ENCODE data around the gene RBM39.
"Not testable (repeated sequence)": the region's sequence is repeated elsewhere in the genome, so short reads cannot be mapped to it uniquely, and the experiment has no call there.

The RBM39 gene

GRCh38 chr20:35731862-35732643 lies 10.0 kb downstream of the RBM39 start:
- Histone ChIP-seq H3K4me3 (ENCODE audit: low read length) (no peak overlapping the region), H3K4me1 (ENCODE audit: control insufficient read depth, low read depth, low read length) (no peaks in the 10 kb centered on the region), H3K27me3 (ENCODE audit: control insufficient read depth, insufficient read depth, low read length) (no peaks in the 10 kb centered on the region), H3K36me3 (ENCODE audit: control insufficient read depth, low read depth, low read length) (peaks cover 95% of the 10 kb centered on the region), H3K9ac (ENCODE audit: low read length) (no peak overlapping the region), H3K9me3 (ENCODE audit: control insufficient read depth, low read depth, low read length) (no peaks in the 10 kb centered on the region), H3K27ac (ENCODE audit: low read length) (no peak overlapping the region)

- peaks cover 99% of the 10 kb centered on the region for H3K36me3 ChIP-seq (ENCODE audit: control insufficient read depth, low read depth, low read length)
- no peaks in the 10 kb centered on the region for H3K27me3 ChIP-seq (ENCODE audit: control insufficient read depth, insufficient read depth, low read length)
- no peak overlapping the region for H3K4me3 ChIP-seq (ENCODE audit: low read length)
- no peak overlapping the region for H3K27ac ChIP-seq (ENCODE audit: low read length)
- H3K4me1 ChIP-seq (ENCODE audit: control insufficient read depth, low read depth, low read length): no peaks in the 10 kb centered on the region
- no peaks in the 10 kb centered on the region for H3K9me3 ChIP-seq (ENCODE audit: control insufficient read depth, low read depth, low read length)
- H3K9ac ChIP-seq (ENCODE audit: low read length): no peak overlapping the region
Observed at GRCh38 chr20:35731469-35731788, 10.6 kb downstream of the RBM39 start.

GRCh38 chr20:35730583-35731468 lies 11.2 kb downstream of the RBM39 start:
- no peak overlapping the region for H3K27ac ChIP-seq (ENCODE audit: low read length)
- H3K36me3 ChIP-seq (ENCODE audit: control insufficient read depth, low read depth, low read length): peaks cover 99% of the 10 kb centered on the region
- no peak overlapping the region for H3K4me3 ChIP-seq (ENCODE audit: low read length)
- H3K9ac ChIP-seq (ENCODE audit: low read length): no peak overlapping the region
- no peaks in the 10 kb centered on the region for H3K27me3 ChIP-seq (ENCODE audit: control insufficient read depth, insufficient read depth, low read length)
- H3K9me3 ChIP-seq (ENCODE audit: control insufficient read depth, low read depth, low read length): no peaks in the 10 kb centered on the region
- no peaks in the 10 kb centered on the region for H3K4me1 ChIP-seq (ENCODE audit: control insufficient read depth, low read depth, low read length)

- Histone ChIP-seq H3K4me3 (ENCODE audit: low read length) (no peak overlapping the region), H3K27ac (ENCODE audit: low read length) (no peak overlapping the region), H3K4me1 (ENCODE audit: control insufficient read depth, low read depth, low read length) (no peaks in the 10 kb centered on the region), H3K36me3 (ENCODE audit: control insufficient read depth, low read depth, low read length) (peaks cover 98% of the 10 kb centered on the region), H3K9me3 (ENCODE audit: control insufficient read depth, low read depth, low read length) (no peaks in the 10 kb centered on the region), H3K9ac (ENCODE audit: low read length) (no peak overlapping the region), H3K27me3 (ENCODE audit: control insufficient read depth, insufficient read depth, low read length) (no peaks in the 10 kb centered on the region)
Observed at GRCh38 chr20:35729836-35730582, 12.1 kb downstream of the RBM39 start.

- Histone ChIP-seq H3K27me3 (ENCODE audit: control insufficient read depth, insufficient read depth, low read length) (no peaks in the 10 kb centered on the region), H3K9ac (ENCODE audit: low read length) (no peak overlapping the region), H3K36me3 (ENCODE audit: control insufficient read depth, low read depth, low read length) (peaks cover 98% of the 10 kb centered on the region), H3K27ac (ENCODE audit: low read length) (no peak overlapping the region), H3K4me3 (ENCODE audit: low read length) (no peak overlapping the region), H3K9me3 (ENCODE audit: control insufficient read depth, low read depth, low read length) (no peaks in the 10 kb centered on the region), H3K4me1 (ENCODE audit: control insufficient read depth, low read depth, low read length) (no peaks in the 10 kb centered on the region)
Observed at GRCh38 chr20:35729283-35729807, 12.7 kb downstream of the RBM39 start.

- H3K4me3 ChIP-seq (ENCODE audit: low read length): no peak overlapping the region
- H3K4me1 ChIP-seq (ENCODE audit: control insufficient read depth, low read depth, low read length): no peaks in the 10 kb centered on the region
- H3K36me3 ChIP-seq (ENCODE audit: control insufficient read depth, low read depth, low read length): peaks cover 96% of the 10 kb centered on the region
- no peak overlapping the region for H3K9ac ChIP-seq (ENCODE audit: low read length)
- no peaks in the 10 kb centered on the region for H3K9me3 ChIP-seq (ENCODE audit: control insufficient read depth, low read depth, low read length)
- H3K27me3 ChIP-seq (ENCODE audit: control insufficient read depth, insufficient read depth, low read length): no peaks in the 10 kb centered on the region
- no peak overlapping the region for H3K27ac ChIP-seq (ENCODE audit: low read length)
Observed at GRCh38 chr20:35726842-35727711, 15.0 kb downstream of the RBM39 start.

GRCh38 chr20:35724321-35725230 lies 17.5 kb downstream of the RBM39 start:
- no peaks in the 10 kb centered on the region for H3K4me1 ChIP-seq (ENCODE audit: control insufficient read depth, low read depth, low read length)
- H3K36me3 ChIP-seq (ENCODE audit: control insufficient read depth, low read depth, low read length): peaks cover 96% of the 10 kb centered on the region
- no peaks in the 10 kb centered on the region for H3K9me3 ChIP-seq (ENCODE audit: control insufficient read depth, low read depth, low read length)
- H3K27ac ChIP-seq (ENCODE audit: low read length): no peak overlapping the region
- no peak overlapping the region for H3K9ac ChIP-seq (ENCODE audit: low read length)
- no peak overlapping the region for H3K4me3 ChIP-seq (ENCODE audit: low read length)
- H3K27me3 ChIP-seq (ENCODE audit: control insufficient read depth, insufficient read depth, low read length): no peaks in the 10 kb centered on the region

GRCh38 chr20:35723652-35724320 lies 18.3 kb downstream of the RBM39 start:
- H3K9me3 ChIP-seq (ENCODE audit: control insufficient read depth, low read depth, low read length); H3K9ac ChIP-seq (ENCODE audit: low read length); H3K4me1 ChIP-seq (ENCODE audit: control insufficient read depth, low read depth, low read length); H3K4me3 ChIP-seq (ENCODE audit: low read length); H3K27ac ChIP-seq (ENCODE audit: low read length); H3K27me3 ChIP-seq (ENCODE audit: control insufficient read depth, insufficient read depth, low read length): not testable (repeated sequence)
- peaks cover 96% of the 10 kb centered on the region for H3K36me3 ChIP-seq (ENCODE audit: control insufficient read depth, low read depth, low read length)

GRCh38 chr20:35723275-35723639 lies 18.8 kb downstream of the RBM39 start:
- H3K9me3 ChIP-seq (ENCODE audit: control insufficient read depth, low read depth, low read length); H3K4me1 ChIP-seq (ENCODE audit: control insufficient read depth, low read depth, low read length); H3K27me3 ChIP-seq (ENCODE audit: control insufficient read depth, insufficient read depth, low read length); H3K9ac ChIP-seq (ENCODE audit: low read length); H3K4me3 ChIP-seq (ENCODE audit: low read length); H3K27ac ChIP-seq (ENCODE audit: low read length): not testable (repeated sequence)
- H3K36me3 ChIP-seq (ENCODE audit: control insufficient read depth, low read depth, low read length): peaks cover 96% of the 10 kb centered on the region

GRCh38 chr20:35721621-35722020 lies 20.4 kb downstream of the RBM39 start:
- no peaks in the 10 kb centered on the region for H3K4me1 ChIP-seq (ENCODE audit: control insufficient read depth, low read depth, low read length)
- no peak overlapping the region for H3K4me3 ChIP-seq (ENCODE audit: low read length)
- no peaks in the 10 kb centered on the region for H3K9me3 ChIP-seq (ENCODE audit: control insufficient read depth, low read depth, low read length)
- no peak overlapping the region for H3K27ac ChIP-seq (ENCODE audit: low read length)
- no peak overlapping the region for H3K9ac ChIP-seq (ENCODE audit: low read length)
- H3K27me3 ChIP-seq (ENCODE audit: control insufficient read depth, insufficient read depth, low read length): no peaks in the 10 kb centered on the region
- H3K36me3 ChIP-seq (ENCODE audit: control insufficient read depth, low read depth, low read length): peaks cover 97% of the 10 kb centered on the region

Data from iPS-18a (cell line).